OCI-M2 (cell line): ENCODE results near the gene PDLIM7.
"Not testable (repeated sequence)": the region's sequence is repeated elsewhere in the genome, so short reads cannot be mapped to it uniquely, and the experiment has no call there.

Experiments used
- DNase-seq: peaks from one replicate; lab custom pipeline; 2025; ENCODE audit not compliant: unreplicated experiment; lab: John Stamatoyannopoulos, UW

PDLIM7 gene

GRCh38 chr5:177491983-177492746 lies 5.2 kb downstream of the PDLIM7 start:
- DNase-seq: no peak

DNA sequence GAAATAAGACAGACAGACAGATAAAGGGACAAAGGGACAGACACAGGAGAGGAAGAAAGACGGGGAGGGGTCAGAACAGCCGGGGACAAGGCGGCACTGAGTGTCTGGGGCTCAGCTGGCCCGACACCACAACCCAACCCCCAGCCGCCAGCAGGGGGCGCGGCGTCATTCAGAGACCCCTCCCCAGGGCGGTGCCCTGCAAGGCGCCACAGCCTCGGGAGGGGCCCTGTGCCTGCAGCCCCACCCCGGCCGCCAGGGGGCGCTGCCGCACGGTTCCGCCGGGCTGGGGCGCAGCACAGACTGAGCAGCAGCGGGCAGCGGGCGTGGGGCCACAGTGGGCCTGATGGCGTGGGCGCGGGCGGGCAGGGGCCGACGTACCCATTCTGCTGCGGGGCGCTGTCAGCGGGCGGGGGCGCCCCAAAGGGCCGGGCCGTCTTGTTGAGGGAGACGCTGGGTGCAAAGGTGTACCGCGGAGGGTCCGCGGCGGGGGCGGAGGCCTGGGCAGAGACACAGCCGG lies 5.9 kb downstream of the PDLIM7 start:
- no peak for DNase-seq

DNA sequence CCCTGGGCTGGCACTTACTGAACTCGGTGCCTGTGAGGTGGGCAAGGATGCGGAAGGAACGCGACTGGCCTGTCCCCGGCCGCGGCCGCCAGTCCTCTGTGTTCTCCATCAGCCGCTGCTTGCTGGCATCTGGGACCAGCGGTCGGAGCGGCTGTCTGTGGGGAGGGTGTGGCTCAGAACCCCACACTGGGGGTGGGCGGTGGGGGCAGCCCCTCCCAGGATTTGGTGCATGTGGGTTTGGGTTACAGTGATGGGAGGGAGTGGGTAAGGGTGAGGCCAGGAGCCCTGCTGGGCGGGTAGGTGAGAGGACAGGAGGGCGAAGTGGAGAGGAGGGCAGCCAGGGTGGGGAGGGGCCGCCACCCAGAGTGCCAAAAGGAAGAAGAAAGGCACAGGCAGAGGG lies 6.4 kb downstream of the PDLIM7 start:
- DNase-seq: no peak

- no peak for DNase-seq
These were observed 7.0 kb downstream of the PDLIM7 start for GRCh38 chr5:177490311-177490991.

GRCh38 chr5:177489119-177489716 lies 8.2 kb downstream of the PDLIM7 start:
- no peak for DNase-seq

DNA sequence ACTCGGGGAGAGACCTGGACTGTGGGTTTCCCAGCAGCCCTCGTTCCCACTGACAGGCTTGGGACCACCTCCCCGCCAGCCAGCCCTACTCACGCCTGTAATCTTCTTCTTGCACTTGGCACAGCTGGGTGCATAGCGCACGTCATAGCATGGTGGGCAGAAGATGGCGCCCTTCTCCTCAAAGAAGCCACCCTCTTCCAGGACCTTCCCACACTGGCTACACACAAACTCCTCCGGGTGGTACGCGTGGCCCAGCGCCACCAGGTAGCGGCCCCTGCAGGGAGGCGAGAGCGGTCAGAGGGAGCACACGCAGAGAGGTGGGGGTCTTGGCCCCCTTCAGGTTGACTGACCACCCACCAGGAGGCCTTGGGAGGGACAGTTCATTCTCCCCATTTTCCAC lies 9.4 kb downstream of the PDLIM7 start:
- DNase-seq: no peak

DNA sequence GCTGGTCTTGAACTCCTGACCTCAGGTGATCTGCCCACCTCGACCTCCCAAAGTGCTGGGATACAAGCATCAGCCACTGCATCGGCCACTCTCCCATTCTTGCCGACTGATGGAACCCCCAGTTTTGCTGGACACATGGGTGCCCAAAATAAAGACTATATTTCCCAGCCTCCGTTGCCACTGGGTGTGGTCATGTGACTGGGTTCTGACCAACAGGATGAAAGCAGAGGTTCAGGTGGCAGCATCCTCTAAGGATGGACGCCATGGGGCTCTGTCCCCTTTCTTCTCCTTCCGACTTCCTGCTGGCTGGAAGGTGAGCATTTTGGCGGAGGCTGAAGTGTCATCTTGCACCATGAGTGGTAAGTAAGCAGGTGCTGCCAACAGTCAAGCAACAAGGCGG lies 10.3 kb downstream of the PDLIM7 start:
- no peak for DNase-seq

DNA sequence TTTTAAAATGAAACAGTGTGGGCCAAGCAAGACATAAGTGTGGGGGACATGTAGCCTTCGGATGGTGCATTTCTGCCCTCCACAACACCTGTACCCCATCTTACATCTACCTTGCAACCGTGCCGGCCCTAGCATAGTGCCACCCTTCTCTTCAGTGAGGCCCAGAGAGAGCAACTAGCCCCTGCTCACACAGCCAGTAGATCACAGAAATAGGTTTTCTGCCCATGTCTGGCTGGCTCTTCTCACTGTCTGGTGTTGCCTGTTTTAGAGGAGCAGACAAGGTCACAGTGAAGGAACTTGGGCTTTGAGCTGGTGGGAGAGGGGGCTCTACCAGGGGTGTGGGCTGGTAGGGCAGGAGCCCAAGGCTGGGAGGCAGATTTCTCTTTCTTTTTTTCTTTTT lies 11.1 kb downstream of the PDLIM7 start:
- no peak for DNase-seq

DNA sequence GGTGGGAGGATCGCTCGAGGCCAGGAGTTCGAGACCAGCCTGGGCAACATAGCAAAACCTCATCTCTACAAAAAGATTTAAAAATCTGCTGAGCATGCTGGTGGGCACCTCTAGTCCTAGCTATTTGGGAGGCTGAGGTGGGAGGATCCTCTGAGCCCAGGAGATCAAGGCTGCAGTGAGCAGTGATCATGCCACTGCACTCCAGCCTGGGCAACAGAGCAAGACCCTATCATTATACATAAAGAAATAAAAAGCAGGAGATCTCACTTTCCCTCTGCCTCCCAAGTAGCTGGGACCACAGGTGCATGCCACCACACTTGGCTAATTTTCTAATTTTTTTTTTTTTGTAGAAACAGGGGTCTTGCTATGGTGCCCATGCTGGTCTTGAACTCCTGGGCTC lies 11.7 kb downstream of the PDLIM7 start:
- not testable (repeated sequence) for DNase-seq

- DNase-seq: no peak
These were observed 12.4 kb downstream of the PDLIM7 start for GRCh38 chr5:177484902-177485549.

DNA sequence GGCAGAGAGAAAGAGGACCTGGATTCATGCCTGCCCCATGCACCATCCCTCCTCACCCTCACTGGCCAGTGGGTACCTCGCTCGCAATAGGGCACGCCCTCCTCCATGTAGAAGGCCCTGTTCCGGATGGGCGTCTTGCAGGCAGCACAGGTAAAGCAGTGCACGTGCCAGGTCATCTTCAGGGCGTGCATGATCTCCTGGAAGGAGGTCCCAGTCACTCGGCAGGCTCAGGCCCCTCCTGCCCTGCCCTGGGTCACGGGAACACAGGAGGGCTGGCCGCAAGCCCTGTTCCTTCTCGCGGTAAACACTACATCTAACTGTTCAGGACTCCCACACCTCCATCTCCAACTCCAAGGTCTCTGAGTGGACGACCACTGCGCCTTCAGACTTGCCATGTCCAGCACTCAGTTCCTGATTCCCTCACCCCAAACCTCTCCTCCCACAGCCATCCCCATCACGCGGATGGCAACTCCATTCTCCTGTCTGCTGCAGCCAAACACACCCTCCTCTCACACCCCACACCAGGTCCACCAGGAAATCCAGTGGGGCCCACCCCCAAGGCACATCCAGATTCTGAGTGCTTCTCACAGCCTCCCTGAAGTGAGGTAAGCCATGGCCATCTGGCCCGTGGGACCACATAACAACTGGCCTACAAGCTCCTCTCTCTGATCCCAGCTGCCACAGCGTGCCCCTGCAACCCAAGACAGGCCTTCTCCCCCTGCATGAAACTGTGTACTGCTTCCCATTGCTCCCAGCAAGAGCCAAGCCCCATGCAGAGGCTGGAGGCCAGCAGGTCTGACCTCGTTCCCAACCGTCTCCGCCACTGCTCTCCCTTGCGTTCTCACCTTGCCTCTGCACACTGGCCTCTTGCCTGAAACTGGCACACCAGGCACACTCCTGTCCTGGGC lies 13.2 kb downstream of the PDLIM7 start:
- no peak for DNase-seq

DNA sequence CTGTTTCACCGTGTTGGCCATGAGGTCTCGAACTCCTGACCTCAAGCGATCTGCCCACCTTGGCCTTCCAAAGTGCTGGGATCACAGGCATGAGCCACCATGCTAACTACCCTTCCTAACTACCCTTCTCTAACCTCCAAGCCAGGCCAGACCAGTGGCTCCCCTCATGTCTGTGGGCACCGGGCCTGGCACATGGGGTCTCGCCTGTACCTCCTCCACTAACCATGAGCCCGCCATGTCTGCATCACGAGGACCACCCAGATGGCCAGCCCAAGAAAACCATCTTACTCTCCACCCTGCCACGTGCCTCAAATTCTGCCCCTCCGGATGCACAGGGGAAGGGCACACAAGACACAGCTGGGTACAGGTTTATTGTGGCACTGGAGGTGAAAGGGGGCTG lies 14.4 kb downstream of the PDLIM7 start:
- no peak for DNase-seq

DNA sequence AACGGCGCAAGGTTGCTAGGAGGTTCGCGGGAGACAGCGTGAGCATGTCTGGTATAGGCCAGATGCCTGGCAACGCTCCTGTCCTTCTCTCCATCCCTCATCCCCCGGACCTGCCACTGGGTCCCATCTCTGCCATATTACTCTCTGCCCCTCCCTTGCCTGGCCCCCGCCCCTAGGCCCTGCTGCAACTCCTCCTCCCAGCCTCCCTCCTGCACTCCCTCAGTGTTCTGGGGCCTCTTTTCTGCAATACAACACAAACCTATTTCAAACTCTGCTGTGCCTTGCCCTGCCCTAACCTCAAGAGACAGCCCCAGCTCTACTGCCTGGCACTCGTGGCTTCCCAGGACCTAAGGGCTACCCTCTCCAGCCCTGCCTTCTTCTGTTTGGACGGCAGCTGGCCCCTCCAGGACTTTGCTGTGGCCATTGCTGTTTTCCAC lies 15.0 kb downstream of the PDLIM7 start:
- DNase-seq: no peak

DNA sequence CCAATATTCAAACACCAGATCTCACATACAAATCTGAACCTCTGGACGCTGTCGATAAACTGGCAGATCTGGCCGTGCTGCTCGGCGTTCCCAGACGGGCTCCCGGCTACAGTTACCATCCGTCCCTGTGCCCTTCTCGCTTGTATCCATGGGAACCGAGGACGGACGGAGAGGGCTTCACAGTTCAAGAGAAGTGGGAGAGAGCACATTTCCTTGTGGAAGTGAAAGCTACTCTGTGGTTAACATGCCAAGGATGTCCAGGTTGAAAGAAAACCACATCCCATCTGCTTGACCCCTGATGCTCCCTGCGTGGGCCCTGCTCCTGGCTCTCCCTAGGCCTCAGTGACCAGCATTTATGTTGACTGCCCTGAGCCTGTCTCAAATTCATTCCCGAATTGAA lies 17.6 kb downstream of the PDLIM7 start:
- no peak for DNase-seq

- DNase-seq: no peak
These were observed 18.4 kb downstream of the PDLIM7 start for GRCh38 chr5:177478711-177479646.

DNA sequence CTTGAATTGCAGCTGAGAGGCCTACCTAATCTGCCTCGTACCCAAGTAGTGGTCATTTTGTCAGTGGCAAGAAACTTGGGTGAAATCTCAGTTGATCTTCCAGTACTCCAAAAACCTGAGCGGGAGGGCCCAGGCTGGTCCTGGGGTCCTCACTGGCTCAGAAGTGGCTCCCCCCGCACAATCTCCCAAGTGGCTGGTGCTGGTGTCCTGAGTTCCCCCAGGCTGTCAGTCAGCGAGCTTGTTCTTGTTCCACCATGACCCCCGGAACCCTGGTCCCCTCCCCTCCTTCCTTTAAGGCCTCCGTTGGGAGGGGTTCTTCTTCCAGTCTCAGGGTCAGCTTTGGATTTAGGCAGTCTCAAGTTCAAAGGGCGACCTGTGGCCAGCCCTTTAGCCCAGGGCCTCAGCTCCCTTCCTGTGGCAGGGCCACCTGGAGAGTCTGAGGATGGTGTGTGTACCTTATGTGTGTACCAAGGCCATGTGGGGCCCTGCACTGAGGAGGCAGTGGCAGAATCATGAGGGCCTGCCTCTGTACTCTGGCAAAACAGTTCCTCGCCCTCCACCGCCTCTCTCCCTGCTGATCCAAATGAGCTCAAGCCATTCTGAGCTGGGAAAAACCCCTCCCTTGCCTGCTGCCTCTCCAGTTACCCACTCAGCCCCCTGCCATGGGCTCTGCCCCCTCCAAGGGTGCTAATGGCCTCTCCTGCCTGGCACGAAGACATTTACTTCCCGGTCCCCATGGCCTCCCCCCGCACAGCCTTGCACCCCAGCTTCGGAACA lies 19.5 kb downstream of the PDLIM7 start:
- DNase-seq: no peak

DNA sequence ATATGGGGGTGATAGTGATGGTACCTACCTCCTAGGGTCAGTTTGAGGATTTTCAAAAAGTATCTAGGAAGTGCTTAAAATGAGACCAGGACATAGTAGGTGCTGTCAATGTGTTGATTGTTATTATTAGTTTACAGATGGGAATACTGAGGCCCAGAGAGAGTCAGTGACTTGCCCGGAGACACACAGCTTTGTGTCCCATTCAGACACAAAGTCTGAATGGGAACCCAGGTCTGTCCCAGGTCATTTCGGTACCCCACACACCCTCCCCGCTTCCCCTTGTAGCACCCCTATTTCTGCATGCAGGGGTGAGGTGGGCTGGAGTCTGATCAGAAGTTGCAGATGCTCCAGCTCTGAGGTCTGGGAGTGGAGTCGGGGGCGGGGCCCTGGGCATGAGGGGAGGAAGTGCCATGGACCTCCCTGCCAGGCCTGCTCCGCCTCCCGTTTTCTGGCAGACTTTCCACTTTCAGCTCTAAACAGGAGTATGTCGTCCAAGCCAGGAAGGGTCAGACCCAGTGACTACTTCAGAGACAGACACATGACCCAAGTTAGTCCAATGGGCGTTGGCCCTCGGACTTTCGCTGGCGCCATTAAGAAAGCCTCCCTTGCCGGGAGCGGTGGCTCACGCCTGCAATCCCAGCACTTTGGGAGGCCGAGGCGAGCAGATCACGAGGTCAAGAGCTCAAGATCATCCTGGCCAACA lies 20.7 kb downstream of the PDLIM7 start:
- no peak for DNase-seq
